Esophagus squamous epithelium (tissue), 4 donors: Measurements from ENCODE around the gene PLAC9.

Experiments used
- CTCF ChIP-seq, 6 experiments: fragments of 450-650 bp in 4 of 6; fragments of 200-600 bp in 2 of 6; sonication (generic) in 2 of 6; IDR thresholded peaks; one replicate each; pipeline ENCODE4 v1.5.1; 2016 to 2019; ENCODE audit warnings: antibody characterized with exemption in 6 of 6, mild to moderate bottlenecking in 4 of 6, moderate library complexity in 4 of 6
- POLR2A ChIP-seq, 4 donors: fragments of 450-650 bp; IDR thresholded peaks; one replicate each; pipeline ENCODE4 v1.6.1; 2017; ENCODE audit warnings: antibody characterized with exemption in 4 of 4, mild to moderate bottlenecking in 4 of 4, moderate library complexity in 3 of 4

GRCh38 chr10:80176526-80176925, 44.0 kb downstream of the PLAC9 start:
- TF ChIP-seq CTCF (IDR thresholded peaks at IDR 0.05) (no peak), POLR2A (IDR thresholded peaks at IDR 0.05) (no peak)
